WTC11 (cell line): ENCODE measurements around the gene ZMYND8. TPM values are rescaled to one million over a fixed set of nuclear protein-coding genes. Genes with fewer than 3 reads are reported as not detected.
"Not testable (repeated sequence)": the region's sequence is repeated elsewhere in the genome, so short reads cannot be mapped to it uniquely, and the experiment has no call there.

Experiments used
- ATAC-seq: fragments of 200-7000 bp; cut with Tn5 transposase; 2 replicates; pipeline ENCODE4 v1.10.0; 2021; ENCODE audit warnings: mild to moderate bottlenecking, moderate library complexity
- CTCF ChIA-PET: fragments of 300-600 bp; sonication (Branson Sonifier 250); formaldehyde crosslinking; loops from one replicate; lab custom pipeline; 2021; ENCODE audit warnings: antibody characterized with exemption; lab: Charles Lee
- POLR2A ChIA-PET: fragments of 350-600 bp; sonication (Branson Sonifier 250); formaldehyde crosslinking; loops from one replicate; lab custom pipeline; 2021; ENCODE audit warnings: antibody characterized with exemption; lab: Charles Lee
- DNase-seq: peaks from one replicate; pipeline ENCODE4 v3.0.0; 2021; ENCODE audit warnings: low spot score
- H3K27ac Mint-ChIP-seq: 2 replicates; pipeline ENCODE4 v1.8.0; 2021; ENCODE audit warnings: mixed read lengths
- H3K27me3 Mint-ChIP-seq: 2 replicates; pipeline ENCODE4 v1.8.0; 2021; ENCODE audit warnings: low read depth, mild to moderate bottlenecking, moderate library complexity, mixed read lengths
- H3K36me3 Mint-ChIP-seq: 2 replicates; pipeline ENCODE4 v1.8.0; 2021; ENCODE audit warnings: mixed read lengths
- H3K4me1 Mint-ChIP-seq: 2 replicates; pipeline ENCODE4 v1.8.0; 2022; ENCODE audit warnings: mixed read lengths
- H3K4me3 Mint-ChIP-seq: 2 replicates; pipeline ENCODE4 v1.8.0; 2021; ENCODE audit warnings: mild to moderate bottlenecking, moderate library complexity, mixed read lengths
- H3K9me3 Mint-ChIP-seq: 2 replicates; pipeline ENCODE4 v1.8.0; 2021; ENCODE audit warnings: mixed read lengths
- ATF2 ChIP-seq: sonication (generic); formaldehyde crosslinking; IDR thresholded peaks from 2 replicates; pipeline ENCODE4 v1.8.1; 2022; ENCODE audit warnings: low read depth, missing genetic modification reagents, borderline replicate concordance
- ATF6 ChIP-seq: sonication (generic); formaldehyde crosslinking; IDR thresholded peaks from 2 replicates; pipeline ENCODE4 v1.8.1; 2023; ENCODE audit warnings: mild to moderate bottlenecking, missing genetic modification reagents
- E2F1 ChIP-seq: sonication (generic); formaldehyde crosslinking; IDR thresholded peaks from 2 replicates; pipeline ENCODE4 v1.8.0; 2022; ENCODE audit warnings: mild to moderate bottlenecking, missing genetic modification reagents
- E2F5 ChIP-seq: sonication (generic); formaldehyde crosslinking; IDR thresholded peaks from 2 replicates; pipeline ENCODE4 v1.8.1; 2022; ENCODE audit warnings: mild to moderate bottlenecking, moderate library complexity, missing genetic modification reagents
- ELF4 ChIP-seq: sonication (generic); formaldehyde crosslinking; IDR thresholded peaks from 2 replicates; pipeline ENCODE4 v1.8.1; 2022; ENCODE audit warnings: low read depth, mild to moderate bottlenecking, moderate library complexity, missing genetic modification reagents
- FOXP4 ChIP-seq: sonication (generic); formaldehyde crosslinking; IDR thresholded peaks from 2 replicates; pipeline ENCODE4 v1.8.0; 2022; ENCODE audit warnings: mild to moderate bottlenecking, missing genetic modification reagents
- JAZF1 ChIP-seq: fragments of 250-450 bp; sonication (Bioruptor Pico); IDR thresholded peaks from 2 replicates; pipeline ENCODE4 v1.9.0; 2021; ENCODE audit warnings: moderate library complexity, mild to moderate bottlenecking, inconsistent platforms
- KAT7 ChIP-seq: sonication (generic); formaldehyde crosslinking; IDR thresholded peaks from 2 replicates; pipeline ENCODE4 v1.8.1; 2023; ENCODE audit warnings: missing genetic modification reagents, mild to moderate bottlenecking, borderline replicate concordance
- MAX ChIP-seq: sonication (generic); formaldehyde crosslinking; IDR thresholded peaks from 2 replicates; pipeline ENCODE4 v1.8.0; 2022; ENCODE audit warnings: mild to moderate bottlenecking, missing genetic modification reagents
- MXD4 ChIP-seq: fragments of 250-450 bp; sonication (Bioruptor Pico); IDR thresholded peaks from 2 replicates; pipeline ENCODE4 v1.8.0; 2021; ENCODE audit warnings: mild to moderate bottlenecking, moderate library complexity, borderline replicate concordance
- NFATC4 ChIP-seq: fragments of 250-450 bp; sonication (Bioruptor Pico); IDR thresholded peaks from 2 replicates; pipeline ENCODE4 v1.9.0; 2021; ENCODE audit warnings: mild to moderate bottlenecking
- NR2C2 ChIP-seq: sonication (generic); formaldehyde crosslinking; IDR thresholded peaks from 2 replicates; pipeline ENCODE4 v1.8.0; 2022; ENCODE audit warnings: mild to moderate bottlenecking, missing genetic modification reagents
- PREB ChIP-seq: sonication (generic); formaldehyde crosslinking; IDR thresholded peaks from 2 replicates; pipeline ENCODE4 v1.8.1; 2022; ENCODE audit warnings: mild to moderate bottlenecking, missing genetic modification reagents, moderate library complexity, borderline replicate concordance
- SMAD4 ChIP-seq: sonication (generic); formaldehyde crosslinking; IDR thresholded peaks from 2 replicates; pipeline ENCODE4 v1.8.0; 2022; ENCODE audit warnings: mild to moderate bottlenecking, missing genetic modification reagents
- SP1 ChIP-seq: sonication (generic); formaldehyde crosslinking; conservative IDR thresholded peaks from 2 replicates; pipeline ENCODE4 v1.8.1; 2022; ENCODE audit warnings: missing genetic modification reagents
- TEAD1 ChIP-seq: sonication (generic); formaldehyde crosslinking; IDR thresholded peaks from 2 replicates; pipeline ENCODE4 v1.8.0; 2022; ENCODE audit warnings: mild to moderate bottlenecking, missing genetic modification reagents
- USF2 ChIP-seq: sonication (generic); formaldehyde crosslinking; IDR thresholded peaks from 2 replicates; pipeline ENCODE4 v1.8.1; 2023; ENCODE audit warnings: mild to moderate bottlenecking, missing genetic modification reagents, moderate library complexity
- ZNF219 ChIP-seq: sonication (generic); formaldehyde crosslinking; IDR thresholded peaks from 2 replicates; pipeline ENCODE4 v1.8.0; 2023; ENCODE audit warnings: missing genetic modification reagents, mild to moderate bottlenecking, borderline replicate concordance
- ZNF512 ChIP-seq: sonication (generic); formaldehyde crosslinking; IDR thresholded peaks from 2 replicates; pipeline ENCODE4 v1.8.1; 2022; ENCODE audit warnings: missing genetic modification reagents, borderline replicate concordance
- total RNA-seq: library from RNA; stranded (reverse); gene quantifications from 3 replicates; pipeline ENCODE4 v1.2.3, GENCODE V29; 2021

The ZMYND8 gene
- total RNA-seq, 1 experiment from 2014 or later = 114 TPM

- TF ChIP-seq SMAD4 (CRISPR knock-in tag) = no peak
- TF ChIP-seq NR2C2 (CRISPR knock-in tag) = no peak
- no peak for TF ChIP-seq TEAD1 (CRISPR knock-in tag)
- TF ChIP-seq ZNF512 (CRISPR knock-in tag) = no peak
- no peak for TF ChIP-seq PREB (CRISPR knock-in tag)
- no peak for TF ChIP-seq NFATC4 (CRISPR knock-in tag)
- no peak for TF ChIP-seq E2F5 (CRISPR knock-in tag)
- no peak for TF ChIP-seq FOXP4
- TF ChIP-seq MXD4 (CRISPR knock-in tag) = no peak
- TF ChIP-seq ELF4 (CRISPR knock-in tag) = no peak
- no peak for TF ChIP-seq KAT7 (CRISPR knock-in tag)
- no peak for TF ChIP-seq SP1 (CRISPR knock-in tag)
- no peak for TF ChIP-seq ATF6 (CRISPR knock-in tag)
- no peak for TF ChIP-seq ZNF219 (CRISPR knock-in tag)
- TF ChIP-seq MAX (CRISPR knock-in tag) = no peak
- no peak for TF ChIP-seq ATF2 (CRISPR knock-in tag)
- TF ChIP-seq JAZF1 = no peak
- TF ChIP-seq USF2 (CRISPR knock-in tag) = no peak
- no peak for TF ChIP-seq E2F1 (CRISPR knock-in tag)
- no peak for ATAC-seq
- H3K9me3 Mint-ChIP-seq = no peaks in the 10 kb centered on the region
- peak overlapping the region; percentile 70 for H3K27ac Mint-ChIP-seq
- no peak overlapping the region for H3K4me3 Mint-ChIP-seq
- H3K27me3 Mint-ChIP-seq = no peaks in the 10 kb centered on the region
- peaks cover 78% of the 10 kb centered on the region for H3K36me3 Mint-ChIP-seq
- ChIA-PET POLR2A (interaction anchor here (0.6 to 1.0 kb wide), 2 partner anchors 75 to 223 kb away, joined by 6 to 7 read pairs; no protein-coding TSS in a partner anchor), CTCF (interaction anchor here (2.5 kb wide), 1 partner anchor 105 kb away, joined by 20 read pairs; no protein-coding TSS in a partner anchor)
- peaks cover 36% of the 10 kb centered on the region for H3K4me1 Mint-ChIP-seq
- DNase-seq = no peak
Observed at GRCh38 chr20:47278907-47279348, 77.6 kb downstream of the ZMYND8 start.

GRCh38 chr20:47277535-47277872 lies 79.0 kb downstream of the ZMYND8 start:
- ChIA-PET CTCF (interaction anchor here (0.8 to 2.5 kb wide), 3 partner anchors 72 to 351 kb away, joined by 3 to 20 read pairs (median 3); no protein-coding TSS in a partner anchor), POLR2A (interaction anchor here (1.4 kb wide), 1 partner anchor 42 kb away, joined by 3 read pairs; no protein-coding TSS in a partner anchor)
- not testable (repeated sequence) for H3K27me3 Mint-ChIP-seq, DNase-seq, H3K9me3 Mint-ChIP-seq, H3K4me3 Mint-ChIP-seq, ATAC-seq
- Mint-ChIP-seq H3K27ac (peak overlapping the region; percentile 91), H3K36me3 (peaks cover 74% of the 10 kb centered on the region), H3K4me1 (peaks cover 44% of the 10 kb centered on the region)
